NT2/D1 (cell line): ENCODE measurements around the gene ARID2.

ENCODE experiments used
- DNase-seq: peaks from one replicate; pipeline ENCODE4 v3.0.0-alpha.2; 2011; ENCODE audit warnings: low read depth, low spot score
- H3K27me3 ChIP-seq: 2 replicates; pipeline ENCODE4 v1.6.0; 2011; ENCODE audit warnings: mild to moderate bottlenecking; ENCODE audit not compliant: insufficient read length, insufficient read depth
- H3K36me3 ChIP-seq: 2 replicates; pipeline ENCODE4 v1.6.1; 2011; ENCODE audit warnings: mild to moderate bottlenecking, low read length, mixed read lengths; ENCODE audit not compliant: insufficient read depth, insufficient read length
- H3K4me1 ChIP-seq: 2 replicates; pipeline ENCODE4 v1.5.1; 2011; ENCODE audit not compliant: insufficient read depth, insufficient read length
- H3K4me3 ChIP-seq: 2 replicates; pipeline ENCODE4 v1.5.1; 2011; ENCODE audit warnings: low read depth; ENCODE audit not compliant: insufficient read length
- H3K9ac ChIP-seq: 2 replicates; pipeline ENCODE4 v1.6.0; 2011; ENCODE audit warnings: low read depth; ENCODE audit not compliant: insufficient read length
- H3K9me3 ChIP-seq: 2 replicates; pipeline ENCODE4 v1.5.1; 2011; ENCODE audit warnings: mild to moderate bottlenecking, low read length; ENCODE audit not compliant: insufficient read depth
- SUZ12 ChIP-seq: IDR thresholded peaks from 2 replicates; pipeline ENCODE4 v1.6.1; 2011; ENCODE audit not compliant: insufficient read length, insufficient read depth; ENCODE audit errors: extremely low read depth
- YY1 ChIP-seq: IDR thresholded peaks from 2 replicates; pipeline ENCODE4 v1.6.1; 2011; ENCODE audit not compliant: insufficient read length, insufficient read depth
- ZNF274 ChIP-seq: IDR thresholded peaks from 2 replicates; pipeline ENCODE4 v1.6.1; 2011; ENCODE audit warnings: mild to moderate bottlenecking, low read depth, low read length

Gene ARID2

DNA sequence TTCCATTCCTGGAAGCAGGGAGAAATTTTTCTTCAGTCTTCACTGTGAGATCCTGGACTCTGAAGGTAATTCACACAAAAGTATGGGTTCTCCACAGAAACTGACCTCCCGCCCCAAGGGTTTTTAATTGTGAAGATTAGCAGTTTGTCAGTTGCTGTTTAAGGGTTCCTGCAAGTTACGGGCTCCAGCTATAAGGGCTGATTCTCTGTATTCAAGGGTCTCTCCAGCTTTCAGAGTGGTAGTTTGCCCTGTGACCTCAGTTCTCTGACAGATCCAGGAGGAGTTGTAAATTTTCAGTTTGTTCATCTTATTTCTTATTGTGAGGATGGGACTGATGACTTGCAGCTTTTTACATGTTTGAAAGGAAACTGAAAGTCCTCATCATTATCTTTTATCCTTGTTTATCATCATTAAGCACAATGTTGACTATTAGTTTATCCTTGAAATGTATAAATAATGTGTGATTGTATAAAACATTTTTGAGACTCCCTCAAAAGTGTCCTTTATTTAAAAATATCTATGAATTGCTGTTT is 149.9 kb downstream of the ARID2 start:
- Histone ChIP-seq H3K9ac (no peak overlapping the region), H3K9me3 (peaks cover under 1% of the 10 kb centered on the region; the same call in 1 of the 2 replicates), H3K4me1 (no peaks in the 10 kb centered on the region), H3K27me3 (no peaks in the 10 kb centered on the region), H3K4me3 (no peak overlapping the region), H3K36me3 (peaks cover 23% of the 10 kb centered on the region)
- no peak for TF ChIP-seq ZNF274
- TF ChIP-seq SUZ12: no peak
- TF ChIP-seq YY1: no peak
- no peak for DNase-seq

DNA sequence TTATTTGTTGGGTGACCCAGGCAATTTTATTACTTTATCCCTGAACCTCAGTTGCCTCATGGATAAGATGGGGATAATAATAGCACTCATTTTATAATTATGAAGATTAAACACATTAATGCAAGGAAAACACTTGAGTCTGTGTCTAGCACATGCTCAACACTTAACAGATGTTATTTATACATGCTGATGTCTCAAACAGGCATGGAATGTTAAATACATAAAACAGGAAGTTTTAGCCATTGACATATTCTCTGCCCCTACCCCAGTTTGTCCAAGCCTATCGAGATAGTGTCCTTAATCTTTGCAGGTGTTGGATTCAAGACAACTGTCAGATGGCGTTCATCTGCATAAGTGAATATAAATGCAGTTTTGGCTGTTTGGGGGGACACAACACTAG is 151.0 kb downstream of the ARID2 start:
- peaks cover 12% of the 10 kb centered on the region for H3K9me3 ChIP-seq
- no peak for TF ChIP-seq SUZ12
- TF ChIP-seq YY1: no peak
- TF ChIP-seq ZNF274: no peak
- no peak overlapping the region for H3K4me3 ChIP-seq
- H3K27me3 ChIP-seq: no peaks in the 10 kb centered on the region
- H3K36me3 ChIP-seq: peaks cover 18% of the 10 kb centered on the region
- H3K9ac ChIP-seq: no peak overlapping the region
- no peaks in the 10 kb centered on the region for H3K4me1 ChIP-seq
- no peak for DNase-seq

DNA sequence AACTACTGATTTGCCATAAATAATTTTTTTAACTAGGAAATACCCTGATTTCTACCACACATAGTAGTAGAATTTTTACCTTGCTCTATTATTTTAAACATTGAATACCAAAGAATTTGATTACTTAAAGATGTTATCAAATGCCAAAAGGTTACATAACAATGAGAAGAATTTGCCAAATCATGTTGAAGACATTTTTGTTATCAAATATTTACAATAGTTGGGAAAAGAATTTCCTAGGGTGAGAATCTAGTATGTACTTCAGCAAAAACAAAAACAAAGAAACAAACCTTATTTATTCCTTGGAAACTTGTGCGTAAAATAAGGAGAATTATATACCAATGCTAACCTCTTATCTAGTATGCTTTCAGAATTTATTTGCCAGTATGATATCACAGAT is 153.7 kb downstream of the ARID2 start:
- no peak overlapping the region for H3K9ac ChIP-seq
- peaks cover 21% of the 10 kb centered on the region for H3K36me3 ChIP-seq
- no peak for TF ChIP-seq ZNF274
- no peak for DNase-seq
- H3K4me1 ChIP-seq: no peaks in the 10 kb centered on the region
- no peak overlapping the region for H3K4me3 ChIP-seq
- H3K9me3 ChIP-seq: peaks cover 24% of the 10 kb centered on the region
- no peaks in the 10 kb centered on the region for H3K27me3 ChIP-seq

DNA sequence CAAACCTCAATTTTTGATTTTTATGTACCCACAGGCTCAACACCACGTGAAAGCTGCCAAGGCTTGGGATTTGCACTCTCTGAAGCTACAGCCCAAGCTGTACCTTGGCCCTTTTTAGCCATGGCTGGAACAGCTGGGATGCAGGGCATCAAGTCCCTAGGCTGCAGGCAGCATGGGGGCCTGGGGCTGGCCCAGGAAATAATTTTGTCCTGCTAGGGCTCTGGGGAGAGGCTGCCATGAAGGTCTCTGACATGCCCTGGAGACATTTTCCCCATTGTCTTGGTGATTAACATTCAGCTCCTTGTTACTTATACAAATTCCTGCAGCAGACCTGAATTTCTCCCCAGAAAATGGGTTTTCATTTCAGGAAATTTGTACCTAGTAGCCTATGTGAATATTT is 157.2 kb downstream of the ARID2 start:
- TF ChIP-seq YY1 (no peak), ZNF274 (no peak), SUZ12 (no peak)
- H3K4me1 ChIP-seq: no peaks in the 10 kb centered on the region
- no peaks in the 10 kb centered on the region for H3K27me3 ChIP-seq
- H3K9me3 ChIP-seq: peaks cover 24% of the 10 kb centered on the region
- H3K9ac ChIP-seq: no peak overlapping the region
- no peak for DNase-seq
- H3K4me3 ChIP-seq: no peak overlapping the region
- H3K36me3 ChIP-seq: peaks cover 16% of the 10 kb centered on the region

DNA sequence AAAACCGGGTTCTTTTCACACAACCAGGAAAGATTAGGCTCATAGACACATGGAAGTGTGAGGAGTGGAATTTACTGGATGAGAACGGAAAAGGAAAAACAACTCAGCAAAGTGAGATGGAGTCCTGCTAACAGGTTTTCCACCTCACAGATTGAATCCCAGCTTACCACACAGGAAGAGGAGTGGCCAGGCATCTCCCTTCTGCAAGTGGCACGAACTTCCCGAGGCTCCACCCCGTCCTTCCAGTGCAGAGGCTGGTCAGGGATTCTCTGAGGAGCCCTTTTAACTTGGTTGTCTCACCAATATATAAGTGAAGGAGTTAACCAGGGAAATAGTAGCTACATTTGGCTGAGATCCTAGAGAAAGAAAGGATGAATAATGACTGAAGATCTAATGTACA is 158.0 kb downstream of the ARID2 start:
- Histone ChIP-seq H3K9me3 (peaks cover 24% of the 10 kb centered on the region), H3K36me3 (peaks cover 24% of the 10 kb centered on the region), H3K27me3 (no peaks in the 10 kb centered on the region), H3K9ac (no peak overlapping the region), H3K4me1 (no peaks in the 10 kb centered on the region), H3K4me3 (no peak overlapping the region)
- no peak for TF ChIP-seq SUZ12
- TF ChIP-seq ZNF274: no peak
- no peak for TF ChIP-seq YY1
- DNase-seq: no peak

DNA sequence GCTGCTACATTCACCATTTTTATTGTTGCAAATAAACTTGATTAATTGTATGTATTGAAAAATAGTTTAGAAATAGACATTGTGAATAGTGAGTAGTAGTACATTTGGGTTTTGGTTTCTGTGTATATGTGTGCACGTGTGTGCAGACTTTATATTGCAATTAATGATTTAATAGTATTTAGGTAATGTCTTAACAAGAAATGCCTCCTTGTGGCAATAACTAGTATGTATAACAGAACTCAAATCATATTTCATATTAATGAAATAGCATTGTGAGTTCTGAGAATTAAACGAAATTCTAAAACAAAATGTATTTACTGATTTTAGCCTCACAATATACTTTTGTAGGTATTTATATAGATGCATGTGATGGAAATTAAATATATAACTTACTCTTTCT is 160.8 kb downstream of the ARID2 start:
- H3K9ac ChIP-seq: no peak overlapping the region
- H3K4me1 ChIP-seq: no peaks in the 10 kb centered on the region
- TF ChIP-seq ZNF274 (no peak), YY1 (no peak), SUZ12 (no peak)
- no peaks in the 10 kb centered on the region for H3K27me3 ChIP-seq
- no peak overlapping the region for H3K4me3 ChIP-seq
- DNase-seq: no peak
- H3K9me3 ChIP-seq: peaks cover 15% of the 10 kb centered on the region
- H3K36me3 ChIP-seq: peaks cover 49% of the 10 kb centered on the region

DNA sequence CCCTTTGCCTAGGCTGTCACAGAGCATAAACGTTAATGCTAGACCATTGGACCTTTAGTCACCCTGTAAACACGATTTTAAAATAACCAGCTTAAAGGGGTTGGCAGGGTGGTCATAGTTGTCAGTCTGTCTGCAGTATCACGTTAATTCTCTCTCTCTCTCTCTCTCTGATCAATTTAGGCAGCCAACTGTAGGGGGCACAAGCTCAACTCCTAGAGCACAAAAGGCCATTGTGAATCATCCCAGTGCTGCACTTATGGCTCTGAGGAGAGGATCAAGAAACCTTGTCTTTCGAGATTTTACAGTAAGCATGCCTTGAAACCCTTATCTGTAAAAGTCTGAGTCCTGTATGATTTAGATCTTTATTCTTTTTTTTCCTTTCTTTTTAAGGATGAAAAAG is 163.7 kb downstream of the ARID2 start:
- Histone ChIP-seq H3K9me3 (no peaks in the 10 kb centered on the region), H3K4me1 (no peaks in the 10 kb centered on the region), H3K9ac (no peak overlapping the region), H3K36me3 (peaks cover 55% of the 10 kb centered on the region), H3K27me3 (no peaks in the 10 kb centered on the region), H3K4me3 (no peak overlapping the region)
- TF ChIP-seq ZNF274 (no peak), SUZ12 (no peak), YY1 (no peak)
- peak; percentile 40 for DNase-seq
